Measurements from ENCODE around the gene KNSTRN.

KNSTRN gene

GRCh38 chr15:40397688-40398412 lies 15.3 kb downstream of the KNSTRN start:
- DNase-seq (ENCODE audit: low spot score), result no peak

DNA sequence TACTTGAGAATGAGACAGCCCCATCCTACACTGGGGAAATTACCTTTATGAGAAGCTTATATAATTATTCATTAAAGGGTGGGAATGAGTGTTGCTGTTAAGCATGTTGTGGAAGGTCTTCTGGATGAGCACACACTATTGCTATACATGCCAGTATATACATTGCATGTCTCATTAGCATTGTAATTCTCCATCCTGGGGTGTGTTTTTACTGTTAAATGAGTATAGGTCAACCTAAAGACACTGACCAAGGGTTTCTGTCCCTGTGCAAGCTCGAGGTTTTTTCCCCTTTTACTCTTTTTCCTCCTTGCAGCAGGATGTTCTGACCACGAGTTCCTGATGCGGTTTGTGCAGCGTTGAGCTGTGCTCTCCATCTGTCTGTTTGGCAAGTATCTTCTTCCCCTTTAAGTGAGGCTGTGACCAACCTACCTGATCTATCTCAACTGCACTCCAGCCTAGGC lies 15.9 kb downstream of the KNSTRN start:
- no peak for DNase-seq (ENCODE audit: low spot score)

GRCh38 chr15:40399370-40399769 lies 16.8 kb downstream of the KNSTRN start:
- DNase-seq (ENCODE audit: low spot score), result no peak

- DNase-seq (ENCODE audit: low spot score), result peak; percentile 100
These were observed 23.2 kb downstream of the KNSTRN start, which contains the start of gene IVD for GRCh38 chr15:40405501-40406381. IVD (plus strand) TSS chr15:40405795; CDS start chr15:40405828, 33 bp downstream.

DNA sequence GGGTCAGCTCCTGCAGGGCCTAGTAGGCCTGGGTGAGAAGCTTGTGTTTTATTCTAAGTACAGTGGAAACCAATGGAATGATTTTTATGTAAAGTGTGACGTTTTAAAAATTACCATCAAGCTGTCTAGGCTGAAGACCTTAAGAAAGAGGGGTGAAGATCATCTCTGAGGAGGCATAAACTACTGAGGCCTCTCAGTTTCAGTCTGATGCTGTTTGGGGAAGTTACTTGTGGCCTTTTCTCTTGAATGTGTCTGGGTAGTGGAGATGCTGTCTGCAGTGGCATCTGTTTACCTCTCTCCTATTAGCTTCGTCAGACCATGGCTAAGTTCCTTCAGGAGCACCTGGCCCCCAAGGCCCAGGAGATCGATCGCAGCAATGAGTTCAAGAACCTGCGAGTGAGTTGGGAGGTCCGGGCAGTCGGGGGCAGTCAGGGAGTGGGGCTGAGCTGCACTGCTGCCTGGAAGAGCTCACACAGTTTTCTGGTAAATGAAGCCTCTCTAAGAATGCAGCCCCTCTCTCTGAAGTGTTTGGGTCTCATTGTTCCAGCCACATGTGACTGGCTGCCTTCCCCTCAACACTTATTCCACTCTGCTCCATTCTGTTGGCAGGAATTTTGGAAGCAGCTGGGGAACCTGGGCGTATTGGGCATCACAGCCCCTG lies 24.9 kb downstream of the KNSTRN start:
- no peak for DNase-seq (ENCODE audit: low spot score)

DNA sequence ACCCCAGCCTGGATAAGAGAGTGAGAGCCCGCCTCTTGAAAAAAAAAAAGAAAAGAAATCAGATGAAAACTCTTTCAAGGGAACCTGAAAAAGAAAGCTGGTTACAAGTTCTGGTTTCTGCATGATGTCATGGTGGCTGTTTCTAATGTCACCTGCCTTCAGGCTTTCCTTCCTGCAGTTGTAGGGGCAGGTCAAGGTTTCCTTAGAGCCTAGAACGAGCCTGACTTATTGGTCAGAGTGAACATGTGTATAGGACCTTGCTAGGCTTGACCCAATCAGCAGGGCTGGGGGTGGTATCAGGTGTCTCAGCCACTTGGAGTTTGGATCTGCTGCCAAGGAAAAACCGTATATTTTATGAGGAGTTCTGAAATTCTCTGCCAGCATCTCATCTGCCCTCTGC lies 26.8 kb downstream of the KNSTRN start:
- no peak for DNase-seq (ENCODE audit: low spot score)

DNA sequence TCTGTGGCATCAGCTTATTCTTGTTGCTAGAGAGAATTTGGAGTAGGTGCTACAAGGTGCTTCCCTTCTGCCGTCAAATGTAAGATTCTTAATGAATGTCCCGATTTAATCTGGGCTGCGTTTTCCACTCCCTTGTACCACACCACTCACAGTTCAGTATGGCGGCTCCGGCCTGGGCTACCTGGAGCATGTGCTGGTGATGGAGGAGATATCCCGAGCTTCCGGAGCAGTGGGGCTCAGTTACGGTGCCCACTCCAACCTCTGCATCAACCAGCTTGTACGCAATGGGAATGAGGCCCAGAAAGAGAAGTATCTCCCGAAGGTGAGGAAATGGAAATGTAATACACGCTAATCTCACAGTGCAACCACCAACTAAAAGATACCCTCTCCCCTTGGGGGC lies 28.0 kb downstream of the KNSTRN start:
- no peak for DNase-seq (ENCODE audit: low spot score)

DNA sequence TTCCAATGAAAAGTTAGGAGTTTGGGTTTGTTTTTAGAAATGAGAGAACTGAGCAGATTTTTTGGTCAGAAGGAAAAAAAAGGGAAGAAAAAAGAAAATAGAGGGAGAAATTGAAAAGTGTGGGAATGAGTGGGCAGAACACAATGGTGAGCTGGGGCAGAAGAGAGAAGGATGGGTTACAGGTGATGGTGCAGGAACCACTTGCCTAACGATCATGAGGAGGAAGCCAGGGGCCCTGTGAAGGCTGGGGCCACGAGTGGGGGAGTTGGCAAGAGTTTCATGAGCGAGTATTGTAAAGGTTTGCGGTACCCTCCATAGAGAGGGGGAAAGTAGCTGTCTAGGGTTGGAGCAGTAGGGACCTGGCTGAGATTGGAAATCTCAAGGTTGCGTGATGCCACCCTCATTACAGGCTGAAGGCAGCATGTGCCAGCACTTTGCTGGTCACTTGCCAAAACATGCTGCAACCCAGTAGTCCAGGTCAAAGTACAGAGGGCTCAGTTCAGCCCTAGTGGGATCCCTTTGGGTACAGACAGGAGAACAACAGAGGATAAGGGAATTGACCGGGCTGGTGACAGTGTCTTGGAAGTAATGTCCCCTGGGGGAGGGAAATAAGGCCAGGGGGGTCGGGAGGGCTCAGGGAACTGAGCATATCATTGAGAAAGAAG lies 29.7 kb downstream of the KNSTRN start:
- no peak for DNase-seq (ENCODE audit: low spot score)

DNA sequence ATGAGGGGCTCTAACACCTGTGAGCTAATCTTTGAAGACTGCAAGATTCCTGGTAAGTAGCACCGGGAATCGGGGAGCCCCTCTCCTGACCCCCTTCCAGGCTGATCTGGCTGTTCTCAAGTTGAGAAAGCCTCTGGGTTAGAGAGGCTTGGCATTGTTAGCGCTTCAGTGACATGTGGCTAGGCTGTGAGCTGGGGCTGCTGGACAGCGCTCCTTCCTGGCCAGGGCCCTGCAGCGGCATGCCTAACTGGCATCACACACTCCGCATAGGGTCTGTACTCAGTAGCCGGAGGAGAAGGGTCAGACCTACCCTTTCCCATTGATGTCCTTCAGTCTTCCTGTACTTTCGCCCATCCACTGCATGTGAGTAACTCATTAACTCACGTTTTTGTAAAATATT lies 30.5 kb downstream of the KNSTRN start:
- DNase-seq (ENCODE audit: low spot score), result no peak

- DNase-seq (ENCODE audit: low spot score), result no peak
These were observed 32.3 kb downstream of the KNSTRN start for GRCh38 chr15:40414816-40415215.

GRCh38 chr15:40415226-40415625 lies 32.7 kb downstream of the KNSTRN start:
- no peak for DNase-seq (ENCODE audit: low spot score)

DNA sequence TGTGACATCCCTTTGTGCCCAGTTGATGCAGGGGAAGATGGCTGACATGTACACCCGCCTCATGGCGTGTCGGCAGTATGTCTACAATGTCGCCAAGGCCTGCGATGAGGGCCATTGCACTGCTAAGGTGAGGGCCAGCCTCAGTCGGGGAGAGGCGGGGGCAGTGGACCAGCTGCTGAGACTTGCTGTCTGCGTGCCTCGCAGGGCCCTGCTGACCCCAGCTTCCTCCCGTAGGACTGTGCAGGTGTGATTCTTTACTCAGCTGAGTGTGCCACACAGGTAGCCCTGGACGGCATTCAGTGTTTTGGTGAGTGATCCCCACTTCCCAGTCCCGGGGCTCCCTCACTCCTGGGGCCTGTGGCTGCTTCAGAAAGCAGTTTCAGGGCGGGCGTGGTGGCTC lies 33.5 kb downstream of the KNSTRN start:
- DNase-seq (ENCODE audit: low spot score), result no peak

- DNase-seq (ENCODE audit: low spot score), result no peak
These were observed 35.6 kb downstream of the KNSTRN start for GRCh38 chr15:40418126-40418525.

DNA sequence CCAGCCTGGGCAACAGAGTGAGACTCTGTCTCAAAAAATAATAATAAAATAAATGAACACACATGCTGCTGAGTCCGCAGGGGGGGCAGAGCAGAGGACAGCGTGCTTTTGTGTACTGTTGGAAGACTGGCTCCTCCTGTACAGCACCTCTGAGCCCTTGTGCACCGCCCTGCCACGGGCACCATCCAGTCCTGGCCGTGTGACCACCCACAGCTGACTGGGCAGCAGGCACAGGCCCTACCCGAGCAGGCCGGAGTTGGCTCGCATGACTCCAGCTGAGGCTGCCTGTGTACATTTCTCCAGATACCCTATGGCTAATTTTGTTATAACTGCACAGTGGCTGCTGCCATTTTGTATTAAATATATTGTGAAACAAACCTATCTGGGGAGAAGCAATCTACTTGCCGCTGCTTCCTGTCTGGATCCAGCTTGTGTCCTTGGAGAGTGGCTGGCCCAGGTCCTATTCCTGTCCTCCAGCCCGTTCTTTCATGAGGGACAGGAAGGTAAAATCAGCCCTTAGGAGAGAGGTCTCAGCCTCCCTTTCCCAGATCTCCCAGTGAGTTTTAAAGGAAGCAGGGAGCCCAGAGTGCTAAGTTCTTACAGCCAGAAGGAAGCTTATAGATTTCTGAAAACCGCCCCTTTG lies 37.7 kb downstream of the KNSTRN start:
- no peak for DNase-seq (ENCODE audit: low spot score)

- no peak for DNase-seq (ENCODE audit: low spot score)
These were observed 38.3 kb downstream of the KNSTRN start for GRCh38 chr15:40420793-40421192.

GRCh38 chr15:40421246-40422157 lies 39.0 kb downstream of the KNSTRN start:
- peak; percentile 93 for DNase-seq (ENCODE audit: low spot score)

GRCh38 chr15:40424483-40425115 lies 42.1 kb downstream of the KNSTRN start:
- DNase-seq (ENCODE audit: low spot score), result no peak

- DNase-seq (ENCODE audit: low spot score), result no peak
These were observed 43.2 kb downstream of the KNSTRN start for GRCh38 chr15:40425681-40426080.

DNA sequence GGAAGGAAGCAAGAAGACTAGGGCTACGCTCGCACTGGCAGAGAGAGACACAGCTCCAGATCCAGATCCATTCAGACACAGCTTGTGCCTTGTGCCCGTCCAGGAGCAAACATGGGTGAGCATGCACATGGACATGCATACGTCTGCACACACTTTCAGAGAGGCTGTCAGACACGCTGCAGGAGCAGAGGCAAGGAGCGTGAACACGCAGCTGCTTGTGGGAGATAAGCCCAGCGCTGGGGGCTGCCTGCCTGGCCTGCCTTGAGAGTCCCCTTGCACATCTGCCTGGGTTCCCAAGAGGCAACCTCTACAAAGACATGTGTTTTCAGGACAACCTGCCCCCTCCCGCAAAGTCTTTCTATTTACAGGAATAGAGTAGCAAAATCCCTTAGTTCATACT lies 44.7 kb downstream of the KNSTRN start:
- no peak for DNase-seq (ENCODE audit: low spot score)

GRCh38 chr15:40428185-40428584 lies 45.7 kb downstream of the KNSTRN start:
- DNase-seq (ENCODE audit: low spot score), result no peak

Measured in AG20443 (cell line).